HG02973 (cell line): ENCODE measurements around the gene KCNQ1.

Source experiments
- ATAC-seq: cut with Tn5 transposase; IDR thresholded peaks from one replicate; pipeline ENCODE4 v1.9.1; 2021; ENCODE audit warnings: moderate library complexity; ENCODE audit not compliant: unreplicated experiment

KCNQ1 gene

DNA sequence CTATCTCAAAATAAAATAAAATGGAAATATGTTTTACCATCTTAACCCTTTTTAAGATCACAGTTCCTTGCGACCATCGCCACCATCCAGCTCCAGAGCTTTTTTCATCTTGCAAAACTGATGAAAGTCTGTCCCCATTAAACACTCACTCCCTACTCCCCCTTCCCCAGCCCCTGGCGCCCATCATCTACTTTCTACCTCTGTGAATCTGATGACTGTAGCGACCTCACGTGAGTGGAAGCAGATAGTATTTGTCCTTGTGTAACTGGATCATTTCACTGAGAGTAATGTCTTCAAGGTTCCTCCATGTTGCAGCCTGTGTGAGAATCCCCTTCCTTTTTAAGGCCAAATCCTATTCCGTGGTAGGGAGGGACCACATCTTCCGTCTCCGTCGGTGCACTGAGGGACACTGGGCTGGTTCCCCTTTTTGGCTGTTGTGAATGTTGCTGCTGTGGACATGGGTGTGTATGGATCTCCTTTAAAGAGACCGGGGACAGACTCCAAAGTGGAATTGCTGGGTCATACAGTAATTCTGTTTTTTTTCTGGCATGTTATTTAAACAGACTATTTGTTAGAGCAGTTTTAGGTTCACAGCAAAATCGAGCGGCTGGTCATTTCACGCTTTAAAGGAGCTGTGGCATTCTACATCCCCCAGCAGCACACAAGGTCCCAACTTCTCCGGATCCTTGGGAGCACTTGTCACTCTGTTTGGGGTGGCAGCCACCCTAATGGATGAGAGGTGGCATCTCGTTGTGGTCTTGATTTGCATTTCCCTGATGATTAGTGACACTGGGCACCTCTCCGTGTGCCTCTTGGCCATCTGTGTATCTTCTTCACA is 120.0 kb downstream of the KCNQ1 start:
- ATAC-seq: no peak

DNA sequence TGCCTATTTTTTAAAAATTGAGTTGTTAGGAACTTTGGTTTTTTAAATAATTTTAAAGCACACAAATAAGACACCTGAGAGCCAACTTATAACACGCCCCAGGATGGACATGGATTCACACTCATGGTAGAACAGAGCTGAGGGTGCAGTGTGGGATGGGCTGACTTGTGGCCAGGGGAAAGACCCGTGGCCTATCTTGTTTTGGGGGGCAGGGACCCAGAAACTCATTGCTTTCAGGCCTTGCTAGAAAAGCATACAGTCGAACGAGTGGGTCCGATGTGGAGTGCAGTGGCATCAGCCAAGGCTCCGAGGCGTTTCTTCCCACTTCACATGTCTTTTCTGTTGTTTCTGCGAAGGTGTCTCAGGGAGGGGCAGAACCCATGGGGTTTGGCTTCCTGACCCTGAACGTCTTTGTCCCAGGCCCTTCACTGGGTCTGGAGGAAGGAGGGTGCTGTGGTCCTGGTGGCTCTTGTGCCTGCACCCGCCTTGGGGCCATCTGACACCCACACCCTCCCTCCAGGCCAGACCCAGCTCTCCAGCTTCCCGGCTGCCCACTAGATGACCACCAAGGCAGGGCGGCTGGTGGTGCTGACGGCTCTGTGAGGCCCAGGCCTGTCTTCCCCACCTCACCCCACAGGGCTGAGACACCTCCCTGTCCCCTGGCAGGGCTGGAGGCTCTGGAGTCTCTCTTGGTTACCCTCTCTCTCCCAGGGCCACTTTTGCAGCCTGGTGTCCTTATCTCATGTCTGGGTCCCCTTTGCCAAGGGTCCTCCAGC is 120.8 kb downstream of the KCNQ1 start:
- no peak for ATAC-seq

DNA sequence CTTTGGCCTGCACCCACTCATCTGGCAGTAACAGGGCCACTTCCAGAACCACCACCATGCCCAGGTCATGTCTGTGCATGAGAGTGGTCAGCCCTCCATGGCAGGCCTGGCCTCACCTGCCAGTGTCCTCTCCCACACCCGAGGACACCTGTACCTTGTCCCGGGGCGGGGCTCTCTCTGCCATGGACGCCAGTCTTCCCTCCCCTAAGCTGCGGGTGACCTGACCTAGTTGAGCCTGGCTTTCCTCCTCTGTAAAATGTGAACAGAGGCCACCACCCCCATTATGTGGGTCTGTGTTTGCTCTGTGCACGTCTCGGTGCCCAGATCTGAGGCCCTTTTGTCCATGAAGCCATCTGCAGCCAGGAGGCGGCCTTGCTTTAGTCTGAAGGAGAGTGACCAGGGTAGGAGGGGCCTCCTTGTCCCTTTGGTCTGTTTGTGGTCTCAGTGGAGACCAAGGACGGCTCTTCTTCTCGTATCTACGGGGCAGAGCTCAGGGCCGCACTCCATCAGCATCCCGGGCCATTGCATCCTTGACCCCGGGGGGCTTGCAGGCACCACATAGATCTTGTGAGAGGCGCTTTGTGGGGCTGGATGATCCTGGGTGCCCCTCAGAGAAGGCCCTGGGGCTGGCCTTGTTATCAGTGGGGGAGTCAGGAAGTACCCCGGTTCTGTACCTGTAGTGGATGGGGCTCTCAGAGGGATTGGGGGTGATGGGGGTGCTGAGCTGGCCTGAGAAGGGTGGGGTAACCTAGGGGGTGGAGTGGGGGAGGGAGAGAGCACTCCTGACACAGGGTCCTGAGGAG is 121.6 kb downstream of the KCNQ1 start:
- no peak for ATAC-seq

DNA sequence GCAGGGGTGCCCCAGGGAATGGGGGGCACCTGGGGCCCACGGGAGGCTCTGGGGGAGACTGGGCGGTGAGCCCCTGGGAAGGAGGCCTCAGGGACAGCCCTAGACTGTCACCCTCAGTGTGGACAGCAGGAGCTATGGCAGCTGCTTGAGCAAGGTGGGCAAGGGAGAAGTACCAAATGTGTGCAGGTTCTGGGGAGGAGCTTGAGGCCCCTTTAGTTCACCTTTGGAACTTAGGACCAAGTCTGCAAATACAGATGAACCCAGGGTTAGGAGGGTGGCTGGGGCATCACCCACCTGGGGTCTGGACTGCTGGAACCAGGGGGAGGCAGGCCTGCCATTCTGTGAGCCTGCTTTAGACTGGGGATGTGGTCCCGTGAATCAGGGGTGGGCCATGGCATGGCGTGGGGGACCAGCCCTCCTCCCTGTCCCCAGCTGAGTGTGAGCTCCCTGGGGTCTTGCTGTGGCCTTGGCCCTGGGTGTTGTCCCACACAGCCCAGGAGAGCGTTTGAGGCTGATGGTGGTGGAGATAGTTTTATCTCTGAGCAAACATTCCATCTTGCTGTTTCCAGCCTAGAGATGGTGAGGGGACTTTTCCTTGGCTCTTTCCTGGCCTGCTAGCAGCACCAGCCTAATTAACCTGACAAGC is 122.3 kb downstream of the KCNQ1 start:
- no peak for ATAC-seq

DNA sequence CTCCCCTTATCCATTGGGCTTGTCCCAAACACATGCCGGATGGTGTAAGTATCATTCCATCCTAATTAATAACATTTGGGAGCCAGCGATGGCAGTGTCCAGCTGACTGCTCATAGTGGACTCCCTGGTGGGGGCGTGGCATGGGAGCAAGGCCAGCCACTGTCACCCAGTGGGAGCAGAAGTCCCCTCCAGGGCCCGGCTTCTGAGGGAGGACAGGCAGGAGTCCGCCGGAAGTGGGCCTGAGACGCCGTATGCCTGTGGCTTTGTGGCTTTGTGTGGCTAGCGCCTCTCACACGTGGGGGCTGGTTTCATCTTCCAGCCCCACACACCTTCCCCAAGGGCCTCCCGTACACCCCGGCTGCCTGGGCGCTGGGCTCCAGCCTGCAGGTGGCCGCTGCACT is 124.5 kb downstream of the KCNQ1 start:
- ATAC-seq: no peak

DNA sequence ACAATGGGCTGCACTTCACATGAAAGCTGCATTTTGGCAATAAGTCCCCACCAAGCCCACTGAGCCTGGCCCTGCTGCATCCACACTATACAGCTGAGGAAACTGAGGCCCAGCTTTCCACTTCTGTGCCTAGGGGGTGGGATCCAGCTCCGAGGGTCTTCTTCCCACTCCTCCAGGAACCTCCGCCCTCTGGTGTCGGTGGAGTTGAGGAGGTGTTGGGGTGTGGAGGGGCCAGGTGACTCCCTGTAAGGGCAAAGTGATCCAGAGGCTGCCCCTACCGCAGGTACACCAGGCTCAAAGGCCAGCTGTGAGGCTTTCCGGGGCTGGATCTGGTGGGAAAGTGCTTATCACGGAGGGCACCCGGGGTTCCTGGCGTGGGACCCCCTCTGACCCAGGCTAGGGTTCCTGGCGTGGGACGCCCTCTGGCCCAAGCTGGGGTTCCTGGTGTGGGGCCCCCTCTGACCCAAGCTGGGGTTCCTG is 125.0 kb downstream of the KCNQ1 start:
- ATAC-seq: no peak

DNA sequence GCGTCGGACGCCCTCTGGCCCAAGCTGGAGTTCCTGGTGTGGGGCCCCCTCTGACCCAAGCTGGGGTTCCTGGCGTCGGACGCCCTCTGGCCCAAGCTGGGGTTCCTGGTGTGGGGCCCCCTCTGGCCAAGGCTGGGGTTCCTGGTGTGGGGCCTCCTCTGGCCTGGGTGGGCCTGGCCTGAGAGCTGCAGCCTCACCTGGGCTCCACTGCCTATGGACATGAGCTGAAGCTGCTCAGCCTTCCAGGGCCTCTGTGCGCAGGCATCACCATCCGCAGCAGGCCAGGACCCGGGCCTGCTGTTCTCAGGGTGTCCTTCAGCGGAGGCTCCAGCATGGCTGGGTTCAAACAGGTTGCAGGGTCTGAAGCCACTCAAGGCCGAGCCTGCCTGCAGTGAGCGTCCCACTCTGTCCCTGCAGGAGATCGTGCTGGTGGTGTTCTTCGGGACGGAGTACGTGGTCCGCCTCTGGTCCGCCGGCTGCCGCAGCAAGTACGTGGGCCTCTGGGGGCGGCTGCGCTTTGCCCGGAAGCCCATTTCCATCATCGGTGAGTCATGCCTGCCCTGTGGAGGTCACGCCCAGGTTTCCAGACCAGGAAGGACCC is 125.5 kb downstream of the KCNQ1 start:
- no peak for ATAC-seq

DNA sequence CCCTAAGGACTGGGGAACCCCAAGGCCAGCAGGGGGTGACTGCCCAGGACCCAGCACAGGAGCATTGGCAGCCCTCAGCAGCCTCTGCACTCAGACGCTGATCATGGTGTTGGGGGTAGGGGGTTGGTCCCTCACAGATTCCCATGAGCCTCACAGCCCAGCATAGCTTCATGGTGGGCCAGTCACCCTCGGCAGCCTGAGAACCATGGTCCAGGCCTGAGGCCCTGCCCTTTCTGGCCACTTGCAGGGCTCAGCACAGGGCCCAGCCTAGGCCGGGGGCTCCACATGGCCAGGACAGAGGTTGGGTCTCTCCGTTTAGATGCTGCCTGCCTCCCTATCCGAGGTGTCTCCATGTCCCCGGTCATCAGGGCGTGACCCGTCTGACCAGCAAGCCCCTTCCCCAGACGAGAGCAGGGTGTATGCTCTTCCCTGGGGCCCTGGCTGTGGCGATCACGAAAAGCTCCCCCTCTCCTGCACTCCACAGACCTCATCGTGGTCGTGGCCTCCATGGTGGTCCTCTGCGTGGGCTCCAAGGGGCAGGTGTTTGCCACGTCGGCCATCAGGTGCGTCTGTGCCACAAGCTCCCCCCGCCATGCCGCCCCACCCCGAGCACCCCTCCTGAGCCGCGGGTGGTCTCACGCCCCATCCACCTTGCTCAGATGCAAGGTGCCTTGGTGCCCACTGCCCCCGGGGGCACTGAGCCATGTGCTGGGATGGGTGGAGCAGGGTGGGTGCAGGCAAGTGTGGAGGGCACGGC is 126.2 kb downstream of the KCNQ1 start:
- ATAC-seq: no peak

DNA sequence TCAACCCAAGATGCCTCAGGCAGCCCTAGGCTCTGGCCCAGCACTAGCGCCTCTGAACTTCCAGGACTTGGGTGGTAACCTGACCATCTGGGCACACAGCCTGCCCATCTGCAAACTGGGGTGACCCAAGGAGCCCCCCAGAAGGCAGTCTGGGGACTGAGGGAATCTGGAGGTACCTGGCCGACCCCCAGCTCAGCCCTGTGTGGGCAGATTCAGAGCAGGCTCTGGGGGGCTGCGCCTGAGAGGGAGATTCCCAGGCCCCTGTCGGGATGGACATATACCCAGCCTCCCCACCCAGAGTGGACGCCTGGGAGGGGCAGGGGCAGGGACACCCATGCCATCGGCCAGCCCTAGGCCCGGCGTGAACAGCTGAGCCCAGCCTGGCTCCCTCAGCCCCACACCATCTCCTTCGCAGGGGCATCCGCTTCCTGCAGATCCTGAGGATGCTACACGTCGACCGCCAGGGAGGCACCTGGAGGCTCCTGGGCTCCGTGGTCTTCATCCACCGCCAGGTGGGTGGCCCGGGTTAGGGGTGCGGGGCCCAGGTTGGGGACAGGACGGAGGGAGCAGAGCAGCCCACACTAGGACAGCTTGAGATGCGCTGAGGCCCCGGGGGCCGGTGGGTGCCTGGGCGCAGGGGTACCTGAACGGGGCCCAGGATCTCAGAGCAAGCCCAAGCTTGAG is 126.9 kb downstream of the KCNQ1 start:
- no peak for ATAC-seq

DNA sequence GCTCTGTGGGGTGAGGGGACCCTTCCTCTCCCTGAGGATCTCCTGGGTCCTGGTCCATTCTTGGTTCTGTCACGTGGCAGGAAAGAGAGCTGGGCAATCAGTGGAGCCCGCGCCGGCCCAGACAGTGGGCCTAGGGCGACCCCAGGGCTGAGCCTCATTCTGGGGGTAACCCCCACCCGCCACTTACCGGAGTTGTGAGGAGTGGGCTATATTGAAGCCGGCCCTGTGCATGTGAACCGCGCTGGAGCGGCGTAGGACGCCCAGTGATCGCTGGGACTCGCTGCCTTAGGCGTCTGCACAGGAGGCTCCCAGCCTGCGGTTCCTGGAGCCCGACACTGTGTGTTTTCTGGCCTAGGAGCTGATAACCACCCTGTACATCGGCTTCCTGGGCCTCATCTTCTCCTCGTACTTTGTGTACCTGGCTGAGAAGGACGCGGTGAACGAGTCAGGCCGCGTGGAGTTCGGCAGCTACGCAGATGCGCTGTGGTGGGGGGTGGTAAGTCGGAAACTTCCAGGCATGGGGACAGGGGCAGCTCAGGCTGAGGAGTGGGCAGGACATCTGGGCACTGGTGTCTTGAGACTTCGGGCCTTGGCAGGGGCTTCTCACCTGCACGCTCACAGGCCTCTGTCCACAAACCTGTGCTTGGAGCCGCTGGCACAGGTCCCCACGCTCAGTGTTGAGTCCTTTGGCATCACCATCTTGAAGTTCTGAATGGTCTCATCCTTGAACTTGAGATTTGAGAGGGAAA is 127.9 kb downstream of the KCNQ1 start:
- ATAC-seq: no peak

DNA sequence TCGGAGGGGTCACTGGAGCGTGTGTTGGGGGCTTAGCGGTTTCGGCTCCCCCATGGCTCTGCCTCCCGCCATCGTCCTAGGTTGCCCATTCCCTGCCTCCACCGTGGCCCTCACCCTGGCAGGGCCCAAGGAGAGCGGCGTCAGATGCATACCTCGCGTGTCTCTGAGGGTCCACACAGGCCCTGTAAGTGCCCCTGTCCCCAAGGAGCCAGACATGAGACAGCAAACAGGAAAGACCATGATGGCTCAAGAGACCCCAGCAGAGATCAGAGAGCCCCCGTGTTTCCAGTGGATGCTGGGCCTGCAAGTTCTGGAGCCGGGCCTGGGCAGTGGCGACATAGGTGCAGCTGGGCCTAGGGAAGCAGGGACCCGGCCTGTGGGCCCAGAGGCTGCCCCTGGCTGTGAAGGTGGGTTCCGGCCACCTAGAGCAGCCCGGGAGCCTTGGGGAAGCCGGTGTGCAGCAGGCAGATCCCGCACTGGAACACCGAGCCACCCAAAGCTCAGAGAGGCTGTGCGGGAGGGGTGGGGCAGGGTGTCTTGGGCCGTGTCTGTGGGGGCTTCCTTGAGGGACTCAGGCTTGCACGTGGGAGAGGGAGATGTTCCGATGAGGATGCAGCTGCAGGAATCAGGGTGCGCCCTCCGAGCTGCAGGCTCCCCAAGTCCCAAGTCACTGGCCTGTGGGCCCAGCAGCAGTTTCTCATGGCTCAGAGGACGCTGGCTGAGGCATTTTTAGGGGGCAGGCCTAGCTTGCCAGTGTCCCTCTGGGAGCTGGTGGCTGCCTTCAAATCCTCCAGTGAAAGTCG is 128.6 kb downstream of the KCNQ1 start:
- ATAC-seq: no peak

DNA sequence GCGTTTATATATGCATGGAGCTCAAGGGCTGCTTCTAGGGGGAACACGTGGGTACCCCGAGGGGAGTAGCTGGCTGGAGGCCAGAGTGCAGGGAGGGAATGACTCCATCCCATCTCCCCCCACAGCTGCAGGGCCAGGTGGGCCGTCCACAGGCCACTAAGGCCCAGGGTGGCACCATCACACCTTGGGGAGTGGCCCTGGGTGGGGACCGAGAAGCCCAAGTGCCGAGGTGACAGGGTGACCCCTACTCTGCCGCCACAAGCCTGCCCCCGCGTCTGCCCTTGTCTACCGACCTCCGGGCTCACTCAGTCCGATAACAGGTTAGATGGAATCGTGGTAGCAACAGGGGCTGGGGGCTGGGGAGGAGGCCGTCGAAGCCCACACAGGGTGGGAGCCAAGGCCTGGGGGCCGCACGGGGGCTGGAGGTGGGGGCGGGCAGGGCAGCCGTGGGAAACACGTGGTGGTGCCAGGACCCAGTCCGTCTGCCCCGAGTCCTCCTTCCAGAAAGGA is 129.3 kb downstream of the KCNQ1 start:
- ATAC-seq: no peak

DNA sequence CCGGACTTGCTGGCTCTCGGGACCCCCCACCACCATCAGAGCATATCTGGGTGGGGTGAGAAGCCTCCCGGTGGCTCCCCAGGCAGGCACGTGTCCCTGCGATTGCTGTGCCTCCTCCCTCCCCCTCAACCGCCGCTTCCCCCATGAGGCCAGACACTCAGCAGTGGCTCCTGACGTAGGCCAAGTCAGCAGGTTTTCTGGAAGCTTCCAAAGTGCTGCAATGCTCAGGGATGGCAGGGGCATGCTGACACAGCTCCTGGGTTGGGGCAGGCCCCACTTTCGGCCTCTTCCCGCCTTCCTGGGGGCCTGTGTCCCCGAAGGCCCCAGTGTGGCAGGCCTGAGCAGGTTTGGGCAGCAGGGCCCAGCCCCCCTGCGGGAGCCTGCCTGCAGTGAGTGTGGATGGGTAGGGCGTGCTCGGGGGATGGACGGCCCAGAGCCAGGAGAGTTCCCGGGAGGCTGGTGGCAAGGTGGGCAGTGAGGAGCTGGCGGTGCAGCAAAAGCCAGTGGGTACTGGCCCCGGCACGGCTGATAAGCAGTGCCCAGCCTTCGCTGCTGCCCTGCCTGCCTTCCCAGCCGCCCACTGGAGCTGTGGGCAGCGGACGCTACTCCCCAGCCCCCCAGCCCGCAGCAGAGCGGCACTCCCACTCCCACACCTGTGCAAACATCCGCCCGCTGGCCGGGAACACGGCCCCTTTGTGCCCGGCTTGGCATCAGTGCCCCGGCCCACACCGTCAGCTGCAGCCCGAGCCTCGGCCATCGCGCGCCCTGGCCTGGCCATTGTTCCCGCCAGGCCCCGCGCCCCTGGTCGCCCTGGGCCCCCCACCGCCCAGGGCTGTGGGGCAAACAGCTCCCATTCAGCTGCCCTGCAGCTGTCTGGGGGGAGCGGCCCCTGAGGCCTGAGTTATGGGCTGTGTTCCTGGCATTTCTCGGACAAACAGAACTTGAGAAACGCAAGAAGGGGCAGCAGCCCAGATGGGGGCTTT is 130.0 kb downstream of the KCNQ1 start:
- ATAC-seq: no peak

DNA sequence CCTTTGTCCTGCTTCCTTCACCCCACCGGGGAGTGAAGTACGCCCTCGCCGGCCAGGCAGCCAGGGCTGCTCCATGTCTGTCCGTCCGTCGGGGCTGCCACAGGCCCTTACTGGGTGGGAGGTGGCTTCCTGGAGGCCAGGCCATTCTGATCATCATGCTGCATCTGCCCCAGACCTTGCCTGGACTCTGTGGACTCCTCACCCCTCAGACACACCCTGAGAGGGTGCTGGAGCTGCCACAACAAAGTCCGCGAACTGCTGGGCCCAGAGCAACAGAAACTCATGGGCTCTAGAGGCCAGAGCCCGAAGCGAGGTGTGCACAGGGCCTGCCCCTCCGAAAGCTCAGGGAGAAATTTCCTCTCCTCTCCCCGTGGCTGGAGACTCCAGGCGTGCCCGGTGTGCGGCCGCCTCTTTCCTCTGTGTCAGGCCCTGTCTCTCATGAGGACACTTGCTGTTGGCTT is 130.8 kb downstream of the KCNQ1 start:
- no peak for ATAC-seq

DNA sequence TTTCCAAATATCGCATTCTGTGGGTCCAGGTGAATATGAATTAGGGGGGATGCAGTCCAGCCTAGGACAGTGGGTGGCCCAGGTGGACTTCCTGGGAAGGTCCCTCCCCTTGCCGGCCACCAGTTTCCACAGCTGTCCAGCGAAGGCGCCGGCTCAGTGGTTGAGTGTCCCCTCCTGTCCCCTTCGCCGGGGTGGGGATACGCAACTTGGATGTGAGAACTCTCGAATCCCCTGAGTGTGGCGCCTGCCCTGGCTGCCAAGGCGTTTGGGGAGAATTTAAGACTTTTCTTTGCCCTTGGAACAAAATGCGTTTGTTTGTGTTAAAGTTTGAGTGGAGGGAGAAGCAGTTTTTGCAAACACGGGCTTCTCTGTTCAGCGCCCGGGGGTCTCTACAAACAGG is 131.3 kb downstream of the KCNQ1 start:
- no peak for ATAC-seq

DNA sequence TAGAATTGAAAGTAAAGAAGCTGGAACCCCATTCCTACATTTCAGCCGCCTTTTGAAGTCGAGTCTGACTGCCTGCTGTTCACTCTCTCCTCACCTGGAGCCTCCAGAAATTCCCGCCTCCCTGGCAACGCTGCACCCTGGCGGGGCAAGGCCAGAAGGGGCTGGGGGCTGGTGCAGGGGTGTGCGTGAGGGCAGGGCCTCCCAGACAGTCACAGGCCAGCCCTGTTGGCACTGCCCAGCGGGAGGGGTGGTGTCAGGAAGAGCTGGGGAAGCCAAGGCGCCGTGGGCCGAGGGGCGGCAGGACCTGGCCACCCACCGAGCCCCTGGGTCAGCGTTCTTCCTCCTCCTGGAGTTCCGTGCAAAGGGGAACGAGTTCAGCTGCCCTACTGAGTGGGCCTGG is 131.7 kb downstream of the KCNQ1 start:
- ATAC-seq: no peak
